SK-N-SH (cell line): ENCODE results near the gene TGFBI. TPM values are rescaled to one million over a fixed set of nuclear protein-coding genes. Genes with fewer than 3 reads are reported as not detected.

ENCODE experiments used
- CTCF ChIA-PET: fragments of 300-600, 350-600 bp; formaldehyde crosslinking; extraction: SDS; loops from one replicate; lab custom pipeline; 2021; lab: Yijun Ruan, JAX
- POLR2A ChIA-PET: fragments of 350-600 bp; sonication (Branson Sonifier 250); formaldehyde crosslinking; extraction: SDS; loops from one replicate; lab custom pipeline; 2020; ENCODE audit warnings: antibody characterized with exemption, inconsistent platforms; lab: Yijun Ruan, JAX
- DNase-seq: peaks from one replicate; pipeline ENCODE4 v3.0.0; 2012
- H2AFZ ChIP-seq: fragments of 200-600 bp; sonication (generic); 2 replicates; pipeline ENCODE4 v1.8.1; 2016; ENCODE audit warnings: antibody characterized with exemption, mild to moderate bottlenecking, low read depth
- H3F3A ChIP-seq: fragments of 200-600 bp; sonication (generic); replicated peaks from 2 replicates; pipeline ENCODE3; 2016; ENCODE audit warnings: antibody characterized with exemption, mild to moderate bottlenecking; ENCODE audit not compliant: insufficient read depth
- H3K27ac ChIP-seq, 2 experiments: fragments of 200-500 bp in 1 of 2; fragments of 200-600 bp in 1 of 2; sonication (Bioruptor generic) in 1 of 2; sonication (generic), shearing (Covaris generic) in 1 of 2; 2 replicates each; pipeline versions ENCODE4 v1.5.1 to v1.6.1; 2014 to 2016; ENCODE audit warnings: low read depth in 2 of 2, inconsistent platforms in 1 of 2, low read length in 1 of 2, mild to moderate bottlenecking in 1 of 2, mixed read lengths in 1 of 2
- H3K27me3 ChIP-seq: fragments of 200-600 bp; sonication (generic), shearing (Covaris generic); 2 replicates; pipeline ENCODE4 v1.6.1; 2016; ENCODE audit warnings: mixed run types; ENCODE audit not compliant: insufficient read depth
- H3K36me3 ChIP-seq, 2 experiments: fragments of 200-500 bp in 1 of 2; fragments of 200-600 bp in 1 of 2; sonication (Bioruptor generic) in 1 of 2; sonication (generic) in 1 of 2; replicated peaks in 1 of 2; 2 replicates each; pipeline versions ENCODE3 to v1.5.1; 2014 to 2016; ENCODE audit warnings: low read length in 1 of 2, mild to moderate bottlenecking in 1 of 2; ENCODE audit not compliant: insufficient read depth in 2 of 2, control insufficient read depth in 1 of 2
- H3K4me1 ChIP-seq, 2 experiments: fragments of 200-500 bp in 1 of 2; fragments of 200-600 bp in 1 of 2; sonication (Bioruptor generic) in 1 of 2; sonication (generic), shearing (Covaris generic) in 1 of 2; 2 replicates each; pipeline versions ENCODE4 v1.5.1 to v1.6.1; 2014 to 2016; ENCODE audit warnings: low read depth in 1 of 2, low read length in 1 of 2, mixed run types in 1 of 2; ENCODE audit not compliant: insufficient read depth in 2 of 2, control insufficient read depth in 1 of 2
- H3K4me2 ChIP-seq: fragments of 200-600 bp; sonication (generic), shearing (Covaris generic); 2 replicates; pipeline ENCODE4 v1.6.1; 2017; ENCODE audit warnings: mixed run types
- H3K4me3 ChIP-seq, 2 experiments: fragments of 200-500 bp in 1 of 2; fragments of 200-600 bp in 1 of 2; sonication (Bioruptor generic) in 1 of 2; sonication (generic), shearing (Covaris generic) in 1 of 2; 2 replicates each; pipeline versions ENCODE4 v1.5.1 to v1.8.1; 2014 to 2016; ENCODE audit warnings: low read depth in 2 of 2, inconsistent platforms in 1 of 2, low read length in 1 of 2, mild to moderate bottlenecking in 1 of 2, mixed read lengths in 1 of 2, moderate library complexity in 1 of 2
- H3K79me2 ChIP-seq: fragments of 200-600 bp; sonication (generic); 2 replicates; pipeline ENCODE4 v1.8.1; 2017; ENCODE audit warnings: mild to moderate bottlenecking; ENCODE audit not compliant: insufficient read depth
- H3K9ac ChIP-seq: fragments of 200-600 bp; sonication (generic); 2 replicates; pipeline ENCODE4 v1.6.1; 2017; ENCODE audit warnings: mixed run types
- H3K9me2 ChIP-seq: fragments of 200-600 bp; sonication (generic); 2 replicates; pipeline ENCODE4 v1.6.1; 2017; ENCODE audit warnings: mixed run types
- H3K9me3 ChIP-seq: fragments of 200-600 bp; sonication (generic); 2 replicates; pipeline ENCODE4 v1.6.1; 2017; ENCODE audit warnings: mixed run types, mild to moderate bottlenecking, moderate library complexity
- H4K20me1 ChIP-seq: fragments of 200-600 bp; sonication (generic); 2 replicates; pipeline ENCODE4 v1.6.1; 2017; ENCODE audit warnings: mild to moderate bottlenecking, mixed run types; ENCODE audit not compliant: insufficient read depth
- CHD2 ChIP-seq: fragments of 150-350 bp; IDR thresholded peaks from 2 replicates; pipeline ENCODE4 v1.6.1; 2018; ENCODE audit warnings: low read length; ENCODE audit not compliant: partially characterized antibody
- EP300 ChIP-seq, 2 experiments: IDR thresholded peaks; 2 replicates each; pipeline versions ENCODE4 v1.4.0 to v1.6.1; 2012; ENCODE audit warnings: borderline replicate concordance in 1 of 2, low read depth in 1 of 2, low read length in 1 of 2
- EZH2phosphoT487 ChIP-seq: fragments of 200-600 bp; sonication (generic); IDR thresholded peaks from 2 replicates; pipeline ENCODE4 v1.6.1; 2017; ENCODE audit warnings: low read depth, mixed run types, mild to moderate bottlenecking, antibody characterized with exemption, moderate library complexity, borderline replicate concordance
- FOSL2 ChIP-seq: IDR thresholded peaks from 2 replicates; pipeline ENCODE4 v1.4.0; 2012; ENCODE audit warnings: low read depth, mild to moderate bottlenecking, moderate library complexity, borderline replicate concordance
- FOXJ3 ChIP-seq: sonication (generic); formaldehyde crosslinking; IDR thresholded peaks from 2 replicates; pipeline ENCODE4 v1.5.1; 2020; ENCODE audit warnings: mild to moderate bottlenecking, missing genetic modification reagents
- POLR2AphosphoS5 ChIP-seq: IDR thresholded peaks from 2 replicates; pipeline ENCODE4 v1.6.1; 2012; ENCODE audit warnings: low read depth, low read length
- SIN3A ChIP-seq: IDR thresholded peaks from 2 replicates; pipeline ENCODE4 v1.6.1; 2012; ENCODE audit warnings: low read depth, mild to moderate bottlenecking, low read length, moderate library complexity, borderline replicate concordance
- TAF1 ChIP-seq: IDR thresholded peaks from 2 replicates; pipeline ENCODE4 v1.6.1; 2012; ENCODE audit warnings: low read depth, mild to moderate bottlenecking, low read length, moderate library complexity, borderline replicate concordance
- TEAD4 ChIP-seq: IDR thresholded peaks from 2 replicates; pipeline ENCODE4 v1.4.0; 2012; ENCODE audit warnings: mild to moderate bottlenecking, borderline replicate concordance; ENCODE audit not compliant: insufficient read depth
- USF2 ChIP-seq: fragments of 150-350 bp; IDR thresholded peaks from 2 replicates; pipeline ENCODE4 v1.6.1; 2017; ENCODE audit warnings: antibody characterized with exemption, low read length, low read depth, borderline replicate concordance
- WGBS: methylation state at CpG from one replicate; pipeline ENCODE4 v1.1.6; 2017; ENCODE audit warnings: low lambda C conversion rate; 5-methylcytosine and 5-hydroxymethylcytosine counted together
- polyA plus RNA-seq, 3 experiments: library from polyadenylated mRNA; depleted of rRNA; stranded (reverse); fragments of >200 nt; gene quantifications; 2 replicates each; pipeline ENCODE4 v1.2.3, GENCODE V29; 2012
- TF ChIP-seq, protein P1 (sequence below): IDR thresholded peaks from 2 replicates; pipeline ENCODE4 v1.6.1; 2012; ENCODE audit warnings: mild to moderate bottlenecking, low read depth, low read length, moderate library complexity

The TGFBI gene
- polyA plus RNA-seq (2012; rRNA removed) = 2,247 and 2,678 TPM in 2 replicates
- polyA plus RNA-seq (2012; cell fraction: cytosol; rRNA removed) = 1,829 and 2,247 TPM in 2 replicates
- polyA plus RNA-seq (2012; cell fraction: nucleus; rRNA removed) = 2,574 and 3,187 TPM in 2 replicates

- peak within 1 kb of the TSS; percentile 84 for H3K4me2 ChIP-seq
- CTCF ChIA-PET = interaction anchor here (1.1 to 1.7 kb wide), 2 partner anchors 9 to 84 kb away, joined by 3 to 5 read pairs; no protein-coding TSS in a partner anchor
- H4K20me1 ChIP-seq = peaks cover 37% of the 10 kb centered on the region
- peak within 1 kb of the TSS; percentile 72 to 85 for H3K27ac ChIP-seq
- WGBS = 51% methylated on average over 56 of the region's 68 CpGs
- DNase-seq = peak; percentile 54
- H3K79me2 ChIP-seq = peaks cover 60% of the 10 kb centered on the region
- POLR2A ChIA-PET = interaction anchor here (1.4 kb wide), 1 partner anchor 10 kb away, joined by 5 read pairs; no protein-coding TSS in a partner anchor
- H3K9ac ChIP-seq = peak within 1 kb of the TSS; percentile 84
- H3F3A ChIP-seq = peaks cover 30% of the 10 kb centered on the region
- peak within 1 kb of the TSS; percentile 58 to 71 for H3K4me3 ChIP-seq
- no peaks in the 10 kb centered on the region for H3K27me3 ChIP-seq
- H3K9me2 ChIP-seq = no peaks in the 10 kb centered on the region
- TF ChIP-seq CHD2 = no peak
- TF ChIP-seq TAF1 = peak; percentile 94
- no peak for TF ChIP-seq EP300 (IDR thresholded peaks at IDR 0.05; ENCODE audit: borderline replicate concordance in 1 of 2, low read depth in 1 of 2, low read length in 1 of 2)
- TF ChIP-seq POLR2AphosphoS5 = peak; percentile 79
- TF ChIP-seq FOSL2 = no peak
- peak; percentile 69; the same call in 1 of the 2 replicates for TF ChIP-seq SIN3A
- TF ChIP-seq, protein P1, sequence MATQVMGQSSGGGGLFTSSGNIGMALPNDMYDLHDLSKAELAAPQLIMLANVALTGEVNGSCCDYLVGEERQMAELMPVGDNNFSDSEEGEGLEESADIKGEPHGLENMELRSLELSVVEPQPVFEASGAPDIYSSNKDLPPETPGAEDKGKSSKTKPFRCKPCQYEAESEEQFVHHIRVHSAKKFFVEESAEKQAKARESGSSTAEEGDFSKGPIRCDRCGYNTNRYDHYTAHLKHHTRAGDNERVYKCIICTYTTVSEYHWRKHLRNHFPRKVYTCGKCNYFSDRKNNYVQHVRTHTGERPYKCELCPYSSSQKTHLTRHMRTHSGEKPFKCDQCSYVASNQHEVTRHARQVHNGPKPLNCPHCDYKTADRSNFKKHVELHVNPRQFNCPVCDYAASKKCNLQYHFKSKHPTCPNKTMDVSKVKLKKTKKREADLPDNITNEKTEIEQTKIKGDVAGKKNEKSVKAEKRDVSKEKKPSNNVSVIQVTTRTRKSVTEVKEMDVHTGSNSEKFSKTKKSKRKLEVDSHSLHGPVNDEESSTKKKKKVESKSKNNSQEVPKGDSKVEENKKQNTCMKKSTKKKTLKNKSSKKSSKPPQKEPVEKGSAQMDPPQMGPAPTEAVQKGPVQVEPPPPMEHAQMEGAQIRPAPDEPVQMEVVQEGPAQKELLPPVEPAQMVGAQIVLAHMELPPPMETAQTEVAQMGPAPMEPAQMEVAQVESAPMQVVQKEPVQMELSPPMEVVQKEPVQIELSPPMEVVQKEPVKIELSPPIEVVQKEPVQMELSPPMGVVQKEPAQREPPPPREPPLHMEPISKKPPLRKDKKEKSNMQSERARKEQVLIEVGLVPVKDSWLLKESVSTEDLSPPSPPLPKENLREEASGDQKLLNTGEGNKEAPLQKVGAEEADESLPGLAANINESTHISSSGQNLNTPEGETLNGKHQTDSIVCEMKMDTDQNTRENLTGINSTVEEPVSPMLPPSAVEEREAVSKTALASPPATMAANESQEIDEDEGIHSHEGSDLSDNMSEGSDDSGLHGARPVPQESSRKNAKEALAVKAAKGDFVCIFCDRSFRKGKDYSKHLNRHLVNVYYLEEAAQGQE = peak; percentile 37; the same call in 1 of the 2 replicates
- peaks cover 13 to 43% of the 10 kb centered on the region in 2 experiments for H3K36me3 ChIP-seq
- H3K4me1 ChIP-seq = peaks cover 35 to 37% of the 10 kb centered on the region in 2 experiments
- no peaks in the 10 kb centered on the region for H3K9me3 ChIP-seq
- no peak within 1 kb of the TSS for H2AFZ ChIP-seq
Observed at GRCh38 chr5:136028782-136029742, at the start of gene TGFBI. TGFBI (plus strand) TSS chr5:136028988; CDS start chr5:136029056, 68 bp downstream.

GRCh38 chr5:135978993-135979392, 49.8 kb upstream of the TGFBI start:
- Histone ChIP-seq H3K4me2 (0 out of 2 replicates have a peak overlapping the region, but pooled peaks have one; percentile 47), H3F3A (peaks cover 10% of the 10 kb centered on the region), H3K36me3 (no peaks in the 10 kb centered on the region), H3K27ac (peak overlapping the region; percentile 78 to 90), H3K9me2 (no peaks in the 10 kb centered on the region), H3K9ac (peak overlapping the region; percentile 46; the same call in 1 of the 2 replicates), H3K27me3 (no peaks in the 10 kb centered on the region)
- DNase-seq = no peak
- TF ChIP-seq EZH2phosphoT487 (no peak), TEAD4 (no peak), FOXJ3 (CRISPR knock-in tag) (no peak), USF2 (no peak)
- TF ChIP-seq, all 33 proteins: peak for 0
- Histone ChIP-seq H3K4me1 (peaks cover 0 to 11% of the 10 kb centered on the region in 2 experiments; a peak in 2 of 4 replicates), H3K9me3 (no peaks in the 10 kb centered on the region), H3K4me3 (no peak overlapping the region), H2AFZ (peak overlapping the region; percentile 16; the same call in 1 of the 2 replicates), H3K79me2 (no peaks in the 10 kb centered on the region), H4K20me1 (no peaks in the 10 kb centered on the region)
- ChIA-PET CTCF (no interaction called here), POLR2A (no interaction called here)
- WGBS = 94% methylated on average over 2 of the region's 2 CpGs
